GM21367 (cell line): ENCODE data around the gene CHST9.
"Not testable (repeated sequence)": the region's sequence is repeated elsewhere in the genome, so short reads cannot be mapped to it uniquely, and the experiment has no call there.

ENCODE experiments used
- ATAC-seq: cut with Tn5 transposase; IDR thresholded peaks from one replicate; pipeline ENCODE4 v1.9.1; 2021; ENCODE audit not compliant: unreplicated experiment

The CHST9 gene

DNA sequence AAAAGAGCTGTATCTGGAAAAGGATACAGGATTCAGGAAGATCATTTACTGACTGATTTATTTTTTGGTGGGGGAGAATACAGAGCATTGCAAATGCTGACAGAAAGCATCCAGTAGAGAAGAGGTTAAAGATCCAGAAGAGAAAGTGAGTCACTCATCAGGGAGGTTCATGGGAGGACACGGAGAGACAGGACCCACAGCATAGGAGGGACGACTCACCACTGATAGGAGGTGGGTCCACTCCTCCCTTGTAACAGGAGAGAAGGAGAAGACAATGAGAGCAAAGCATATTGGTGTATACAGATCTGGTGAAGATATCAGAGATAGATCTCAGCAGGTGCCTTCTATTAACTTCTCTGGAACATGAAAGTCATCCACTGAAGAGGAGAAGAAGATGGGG, 177.2 kb downstream of the CHST9 start:
- no peak for ATAC-seq

- peak; percentile 71 for ATAC-seq
Observed at GRCh38 chr18:27005589-27005988, 179.5 kb downstream of the CHST9 start.

- ATAC-seq, result no peak
Observed at GRCh38 chr18:27004056-27004829, 180.9 kb downstream of the CHST9 start.

DNA sequence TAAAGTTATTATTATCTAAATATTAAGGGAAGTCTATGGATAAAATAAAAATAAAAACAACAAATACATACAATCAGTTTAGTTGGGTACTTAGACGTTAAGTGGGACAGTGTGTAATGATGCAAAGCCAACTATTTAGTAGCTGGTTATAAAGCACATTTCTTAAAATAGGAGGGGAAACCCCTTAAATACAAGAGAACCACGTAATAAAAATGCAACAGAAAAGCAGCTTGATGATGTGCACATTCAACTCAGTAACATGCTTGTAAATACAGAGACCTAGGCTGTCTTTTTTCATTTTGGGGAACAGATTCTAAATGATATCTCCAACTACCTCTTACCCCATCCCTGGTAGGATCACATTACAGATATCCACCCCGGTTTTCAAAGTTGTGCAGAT, 185.3 kb downstream of the CHST9 start:
- ATAC-seq, result no peak

DNA sequence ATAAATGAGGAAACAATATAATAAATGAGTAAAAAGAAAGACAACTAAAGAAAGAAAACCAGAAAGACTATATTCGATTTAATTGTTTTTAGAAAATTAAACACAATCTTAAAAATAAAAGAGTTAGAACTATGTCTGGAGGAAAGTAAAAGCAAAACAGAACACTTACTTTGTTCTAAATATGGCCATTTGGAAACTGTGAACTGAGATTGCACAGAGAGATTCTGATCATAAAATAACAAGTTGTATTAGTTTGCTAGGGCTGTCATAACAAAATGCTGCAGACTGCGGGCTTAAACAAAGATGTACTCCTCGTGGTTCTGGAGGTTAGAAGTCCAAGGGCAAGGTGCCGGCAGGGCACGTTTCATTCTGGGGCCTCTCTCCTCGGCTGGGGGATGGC, 191.5 kb downstream of the CHST9 start:
- ATAC-seq, result peak; percentile 61

GRCh38 chr18:26992926-26993325, 192.2 kb downstream of the CHST9 start:
- ATAC-seq, result no peak

DNA sequence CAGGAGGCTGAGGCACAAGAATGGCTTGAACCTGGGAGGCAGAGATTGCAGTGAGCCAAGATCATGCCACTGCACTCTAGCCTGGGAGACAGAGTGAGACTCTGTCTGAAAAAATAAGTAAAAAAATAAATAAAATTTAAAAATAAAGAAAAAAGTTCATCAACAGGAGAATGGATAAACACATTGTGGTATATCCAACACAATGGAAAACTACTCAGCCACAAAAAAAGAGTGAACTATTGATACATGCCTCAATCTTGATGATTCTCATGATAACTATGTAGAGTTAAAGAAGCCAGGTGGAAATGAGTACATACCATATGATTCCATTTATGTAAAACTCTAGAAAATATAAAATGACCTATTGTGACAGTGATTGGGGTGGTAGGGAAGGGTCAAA, 195.3 kb downstream of the CHST9 start:
- no peak for ATAC-seq

DNA sequence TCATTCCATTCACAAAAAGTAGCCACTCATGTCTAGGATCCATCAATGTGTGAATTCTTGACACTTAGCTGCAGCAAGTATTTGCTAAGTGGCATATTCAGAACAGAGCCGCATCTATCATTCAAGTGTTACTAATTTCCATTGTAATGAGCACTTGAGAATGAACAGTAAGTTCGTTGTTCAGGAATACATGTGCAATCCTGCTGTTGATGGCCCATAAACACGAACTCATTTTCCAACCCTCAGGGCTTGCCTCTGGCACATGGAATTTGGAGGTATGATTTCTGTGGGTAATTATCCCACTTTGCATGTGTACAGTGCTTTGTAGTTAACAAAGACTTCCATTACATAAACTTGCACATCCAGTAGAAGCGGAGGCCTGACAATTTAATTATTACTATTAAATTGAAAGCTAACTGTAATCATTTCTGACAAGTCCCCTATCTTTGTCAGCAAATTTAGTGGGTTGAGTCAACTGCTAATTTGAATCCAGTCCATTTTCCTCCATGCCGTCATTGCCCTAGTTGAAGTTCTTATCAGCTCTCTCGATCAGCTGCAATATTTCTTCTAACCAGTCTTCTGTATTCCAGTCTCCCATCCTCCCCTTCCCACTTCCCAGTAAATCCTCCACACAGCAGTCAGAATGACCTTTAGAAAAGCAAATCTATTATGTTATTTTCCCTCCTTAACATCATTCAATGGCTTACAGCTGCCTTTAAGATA, 203.6 kb downstream of the CHST9 start:
- no peak for ATAC-seq

DNA sequence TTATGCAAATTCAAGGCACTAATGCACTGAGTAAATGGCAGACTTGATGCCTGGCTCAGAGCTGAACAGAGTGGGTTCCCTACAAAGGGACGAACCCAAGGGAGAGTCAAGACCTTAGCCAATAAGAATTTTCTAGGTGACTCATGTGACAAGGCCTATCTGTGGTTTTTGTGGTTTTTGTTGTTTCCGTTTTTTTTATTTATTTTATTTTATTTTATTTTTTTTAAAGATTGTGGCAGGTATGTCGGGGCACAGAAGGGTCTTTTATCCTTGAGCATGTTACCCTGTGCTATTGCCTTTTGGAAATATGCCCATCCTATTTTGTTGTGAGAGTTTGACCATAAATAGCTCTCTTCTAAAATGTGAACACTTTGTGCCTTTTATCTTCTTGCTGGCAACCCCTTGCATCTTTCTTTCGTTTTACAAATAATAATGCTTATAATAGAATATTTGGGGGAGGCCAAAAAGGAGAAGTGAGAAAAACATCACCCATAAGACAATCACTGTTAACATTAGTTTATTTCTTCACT, 206.2 kb downstream of the CHST9 start:
- peak; percentile 98 for ATAC-seq

DNA sequence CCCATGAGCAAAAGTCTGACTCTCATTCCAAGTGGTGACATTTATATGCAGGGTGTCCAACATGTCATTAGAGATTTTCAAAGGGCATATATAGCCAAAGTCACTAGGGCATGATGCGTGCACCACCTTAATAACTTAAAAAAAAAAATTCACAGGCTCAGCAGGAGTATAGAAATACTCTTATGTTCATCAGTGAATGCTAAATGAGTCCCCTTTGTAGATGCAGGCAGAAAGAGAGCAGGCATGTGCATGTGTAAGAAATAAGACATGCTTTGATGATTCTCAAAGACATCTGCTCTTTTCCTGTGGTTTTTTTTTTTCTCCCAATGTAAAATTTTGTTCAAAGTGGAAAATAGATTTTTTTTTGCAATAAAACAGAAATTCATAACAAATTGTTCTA, 207.3 kb downstream of the CHST9 start:
- ATAC-seq, result no peak

- ATAC-seq, result no peak
Observed at GRCh38 chr18:26976206-26976605, 208.9 kb downstream of the CHST9 start.

GRCh38 chr18:26972549-26972948, 212.6 kb downstream of the CHST9 start:
- ATAC-seq, result not testable (repeated sequence)

DNA sequence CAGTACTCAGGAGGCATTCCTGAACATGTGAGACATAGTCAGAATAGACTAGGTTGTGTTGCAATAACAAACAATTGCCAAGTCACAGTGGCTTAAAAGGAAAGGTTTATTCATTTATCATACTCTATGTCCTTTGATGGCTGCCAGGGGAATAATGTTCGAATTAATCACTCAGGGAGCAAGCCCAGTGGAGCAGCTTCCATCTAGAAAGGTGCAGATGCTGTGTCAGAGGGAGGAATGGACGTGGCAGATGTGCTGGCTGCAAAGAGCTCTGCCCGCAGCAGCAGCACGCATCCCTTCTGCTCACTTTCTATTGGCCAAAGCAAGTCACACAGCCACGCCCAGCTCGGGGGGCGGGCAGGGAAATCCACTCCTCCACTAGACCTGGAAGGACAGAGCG, 213.7 kb downstream of the CHST9 start:
- ATAC-seq, result no peak

DNA sequence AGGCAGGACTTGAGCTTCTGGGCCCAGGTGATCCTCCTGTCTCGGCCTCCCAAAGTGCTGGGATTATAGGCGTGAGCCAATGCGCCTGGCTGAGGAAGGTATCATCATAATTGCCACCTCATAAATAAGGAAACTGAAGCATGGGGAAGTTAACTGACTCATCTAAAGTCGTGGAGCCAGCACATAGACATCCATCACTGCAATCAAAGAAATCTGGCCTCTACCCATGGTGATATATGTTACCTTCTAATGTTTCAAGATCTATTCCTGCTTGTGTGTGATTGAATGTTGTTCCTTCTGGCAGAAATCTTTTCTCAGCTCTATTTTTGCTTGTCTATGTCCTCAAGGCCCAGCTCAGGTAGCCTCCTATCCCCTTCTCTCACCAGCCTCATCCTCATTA, 214.5 kb downstream of the CHST9 start:
- no peak for ATAC-seq

DNA sequence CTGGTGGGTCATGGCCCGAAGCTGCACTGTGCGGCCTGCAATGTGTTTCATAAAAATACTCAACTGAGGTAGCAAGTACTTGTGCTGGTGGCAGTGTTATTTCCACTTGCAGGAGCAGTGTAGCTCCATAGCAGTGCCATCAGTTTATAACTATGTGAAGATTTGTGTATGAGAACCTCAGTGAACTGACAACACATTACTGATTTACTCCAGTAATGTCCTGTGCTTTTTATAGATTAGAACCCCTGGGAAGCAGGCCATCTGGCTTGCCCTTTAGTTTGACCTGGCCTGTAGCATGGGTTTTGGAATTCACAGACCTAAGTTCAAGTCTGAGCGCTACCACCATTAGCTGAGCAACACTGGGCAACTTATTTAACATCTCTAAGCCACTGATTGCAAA, 219.9 kb downstream of the CHST9 start:
- no peak for ATAC-seq

DNA sequence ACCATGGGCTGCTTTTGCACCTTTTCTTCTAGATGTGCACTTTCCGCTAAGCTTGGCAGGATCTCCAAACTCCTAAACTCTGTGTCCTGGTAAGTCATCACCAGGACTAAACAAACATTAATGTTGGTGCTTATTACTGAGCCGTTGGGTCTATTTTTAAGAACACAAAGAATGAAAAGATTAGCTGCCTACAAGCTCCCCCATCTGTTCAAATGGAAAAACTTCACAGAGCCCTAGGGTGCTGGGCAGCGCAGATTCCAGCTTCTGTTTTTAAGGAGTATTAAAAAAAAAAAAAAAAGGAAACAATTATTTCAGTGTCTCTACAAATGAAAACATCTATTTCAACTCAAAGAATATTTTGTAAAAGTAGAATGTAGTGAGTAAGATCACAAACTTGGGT, 221.8 kb downstream of the CHST9 start:
- ATAC-seq, result no peak

GRCh38 chr18:26961839-26962238, 223.3 kb downstream of the CHST9 start:
- no peak for ATAC-seq

DNA sequence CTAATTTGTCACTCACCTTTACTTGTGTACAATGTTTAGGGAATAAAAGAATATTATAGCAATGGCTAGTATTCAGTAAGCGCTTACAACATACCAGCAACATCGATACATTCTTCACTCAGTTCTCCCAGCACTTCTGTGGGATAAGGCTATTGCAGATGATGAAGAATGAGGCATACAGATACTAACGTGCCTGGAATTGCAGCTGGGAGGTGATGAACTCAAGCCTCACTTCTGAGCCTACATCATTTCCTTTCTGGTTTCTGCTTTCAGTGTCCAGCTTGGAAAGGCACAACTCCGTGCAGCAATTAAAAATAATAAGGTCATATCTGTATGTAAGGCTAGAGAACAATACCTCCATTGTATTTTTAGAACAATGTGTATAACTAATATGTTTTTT, 224.2 kb downstream of the CHST9 start:
- no peak for ATAC-seq

DNA sequence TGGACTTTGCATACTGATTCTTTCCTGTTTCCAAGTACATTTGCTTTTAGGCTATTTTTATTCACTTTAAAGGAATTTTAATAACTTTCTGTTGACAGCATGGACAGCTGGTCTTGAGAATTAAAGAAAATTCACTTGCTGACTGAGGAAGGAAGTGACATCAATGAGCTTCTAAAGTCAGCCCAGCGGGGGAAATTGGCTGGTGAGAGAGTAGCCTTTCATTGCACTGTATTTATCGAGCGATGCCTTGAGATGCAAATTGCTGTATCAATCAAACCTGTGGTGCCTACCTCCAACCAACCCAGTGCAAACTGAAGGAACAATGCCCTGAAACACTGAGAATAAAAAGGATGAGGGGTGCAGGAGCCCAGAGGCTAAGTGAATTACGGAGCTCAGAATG, 228.2 kb downstream of the CHST9 start:
- no peak for ATAC-seq

- no peak for ATAC-seq
Observed at GRCh38 chr18:26948703-26949102, 236.4 kb downstream of the CHST9 start.

- ATAC-seq, result no peak
Observed at GRCh38 chr18:26943906-26944305, 241.2 kb downstream of the CHST9 start.

DNA sequence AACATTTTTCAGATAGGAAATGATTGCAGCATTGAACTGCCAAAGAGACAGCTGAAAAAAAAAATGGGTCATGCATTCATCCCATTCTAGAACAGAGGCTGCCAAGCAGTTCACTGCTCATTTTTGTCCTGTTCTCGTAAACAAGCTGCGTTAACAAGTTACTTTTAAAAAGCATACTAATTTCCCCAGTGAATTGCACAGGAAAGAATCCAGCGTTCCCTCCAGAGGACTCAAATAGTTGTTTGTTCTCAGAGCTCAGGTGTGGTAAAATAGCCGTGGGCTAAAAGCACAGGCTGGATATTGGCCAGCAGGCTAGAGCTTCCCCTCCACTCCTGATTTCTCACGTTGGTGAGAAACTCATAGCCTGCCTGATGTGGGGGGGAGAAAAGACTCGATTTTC, 243.5 kb downstream of the CHST9 start:
- no peak for ATAC-seq
